ENCODE data around the gene FNBP1.

- TF ChIP-seq CTCF (IDR thresholded peaks at IDR 0.05) (no peak), EZH2 (IDR thresholded peaks at IDR 0.05; ENCODE audit: borderline replicate concordance, insufficient read depth, low read depth, low read length, poor library complexity, severe bottlenecking) (no peak)
Observed at GRCh38 chr9:130023994-130024596, 18.9 kb downstream of the FNBP1 start.

Data from B cell (primary cell).